Breast epithelium (tissue), 4 donors: Measurements from ENCODE around the gene PRR5L. TPM values are rescaled to one million over a fixed set of nuclear protein-coding genes. Genes with fewer than 3 reads are reported as not detected.

Experiments used
- DNase-seq, 2 donors: peaks; one replicate each; pipeline ENCODE4 v3.0.0-alpha.2; 2019; ENCODE audit warnings: low spot score in 2 of 2
- H3K27ac ChIP-seq, 2 donors: fragments of 200-600 bp; sonication (generic) in 1 of 2; one replicate each; pipeline ENCODE4 v1.5.1; 2016 to 2019; ENCODE audit warnings: mild to moderate bottlenecking in 1 of 2
- H3K27me3 ChIP-seq, 2 donors: fragments of 200-600 bp; sonication (generic) in 1 of 2; one replicate each; pipeline versions ENCODE4 v1.5.1 to v1.6.0; 2017 to 2019; ENCODE audit warnings: control low read depth in 1 of 2, mild to moderate bottlenecking in 1 of 2
- H3K36me3 ChIP-seq: fragments of 200-600 bp; one replicate; pipeline ENCODE4 v1.5.1; 2019
- H3K4me1 ChIP-seq, 2 donors: fragments of 200-600 bp; sonication (generic); one replicate each; pipeline ENCODE4 v1.5.1; 2016 to 2019; ENCODE audit warnings: control low read depth in 1 of 2
- H3K4me3 ChIP-seq, 3 donors: fragments of 200-600 bp; sonication (generic); 1 replicate in 2 of 3; 2 replicates in 1 of 3; pipeline ENCODE4 v1.5.1; 2016 to 2019; ENCODE audit warnings: mild to moderate bottlenecking in 3 of 3, moderate library complexity in 2 of 3
- H3K9me3 ChIP-seq, 2 donors: fragments of 200-600 bp; sonication (generic) in 1 of 2; one replicate each; pipeline ENCODE4 v1.5.1; 2016 to 2019; ENCODE audit warnings: control low read depth in 1 of 2
- POLR2A ChIP-seq: fragments of 450-650 bp; IDR thresholded peaks from one replicate; pipeline ENCODE4 v1.6.1; 2016; ENCODE audit warnings: antibody characterized with exemption, mild to moderate bottlenecking, moderate library complexity
- POLR2AphosphoS5 ChIP-seq, 3 donors: sonication (generic); formaldehyde crosslinking; IDR thresholded peaks; one replicate each; pipeline ENCODE4 v1.6.1; 2017; ENCODE audit warnings: antibody characterized with exemption in 3 of 3
- intact Hi-C: fragments of 100-400 bp; cut with DNase I; formaldehyde crosslinking; loops from one replicate; pipeline ENCODE4 v1.15.1; 2023; ENCODE audit warnings: low total_unique reads
- total RNA-seq, 3 donors: library from RNA; depleted of rRNA; stranded (reverse); fragments of >200 nt; gene quantifications; one replicate each; pipeline ENCODE4 v1.1.0, GENCODE V29; 2016
- TF ChIP-seq, protein P1 (sequence below), 3 donors: fragments of 450-650 bp; IDR thresholded peaks; one replicate each; pipeline ENCODE4 v1.5.1; 2016 to 2017; ENCODE audit warnings: antibody characterized with exemption in 3 of 3, mild to moderate bottlenecking in 3 of 3, moderate library complexity in 3 of 3

PRR5L gene
- total RNA-seq, 3 donors from 2014 or later: 5.6 to 16.1 (median 16.0) TPM

DNA sequence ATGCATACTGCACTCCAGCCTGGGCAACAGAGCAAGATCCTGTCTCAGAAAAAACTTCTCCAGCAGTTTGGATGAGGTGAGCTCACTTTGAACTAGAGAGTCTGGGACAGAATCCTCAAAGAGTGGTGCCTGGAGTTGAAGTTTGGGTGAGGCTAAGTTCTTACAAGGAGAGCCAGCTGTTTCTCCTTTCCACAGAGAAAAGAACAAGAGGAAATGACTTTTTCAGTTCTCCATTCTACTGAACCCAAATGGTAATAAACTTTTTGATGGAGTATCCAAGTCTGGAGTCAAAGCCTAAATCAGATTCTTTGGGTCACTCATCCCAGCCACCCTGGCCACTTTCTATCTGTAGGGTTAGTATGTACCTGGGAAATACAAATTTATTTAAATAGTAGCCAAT, 111.3 kb downstream of the PRR5L start:
- Histone ChIP-seq H3K27ac (no peak overlapping the region), H3K36me3 (no peaks in the 10 kb centered on the region), H3K4me3 (no peak overlapping the region), H3K27me3 (no peaks in the 10 kb centered on the region), H3K4me1 (no peaks in the 10 kb centered on the region), H3K9me3 (no peaks in the 10 kb centered on the region)
- DNase-seq: no peak
- intact Hi-C loops: no loop called here
- TF ChIP-seq POLR2AphosphoS5 (IDR thresholded peaks at IDR 0.05) (no peak), POLR2A (no peak)
- TF ChIP-seq, protein P1, sequence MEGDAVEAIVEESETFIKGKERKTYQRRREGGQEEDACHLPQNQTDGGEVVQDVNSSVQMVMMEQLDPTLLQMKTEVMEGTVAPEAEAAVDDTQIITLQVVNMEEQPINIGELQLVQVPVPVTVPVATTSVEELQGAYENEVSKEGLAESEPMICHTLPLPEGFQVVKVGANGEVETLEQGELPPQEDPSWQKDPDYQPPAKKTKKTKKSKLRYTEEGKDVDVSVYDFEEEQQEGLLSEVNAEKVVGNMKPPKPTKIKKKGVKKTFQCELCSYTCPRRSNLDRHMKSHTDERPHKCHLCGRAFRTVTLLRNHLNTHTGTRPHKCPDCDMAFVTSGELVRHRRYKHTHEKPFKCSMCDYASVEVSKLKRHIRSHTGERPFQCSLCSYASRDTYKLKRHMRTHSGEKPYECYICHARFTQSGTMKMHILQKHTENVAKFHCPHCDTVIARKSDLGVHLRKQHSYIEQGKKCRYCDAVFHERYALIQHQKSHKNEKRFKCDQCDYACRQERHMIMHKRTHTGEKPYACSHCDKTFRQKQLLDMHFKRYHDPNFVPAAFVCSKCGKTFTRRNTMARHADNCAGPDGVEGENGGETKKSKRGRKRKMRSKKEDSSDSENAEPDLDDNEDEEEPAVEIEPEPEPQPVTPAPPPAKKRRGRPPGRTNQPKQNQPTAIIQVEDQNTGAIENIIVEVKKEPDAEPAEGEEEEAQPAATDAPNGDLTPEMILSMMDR (IDR thresholded peaks at IDR 0.05): no peak

DNA sequence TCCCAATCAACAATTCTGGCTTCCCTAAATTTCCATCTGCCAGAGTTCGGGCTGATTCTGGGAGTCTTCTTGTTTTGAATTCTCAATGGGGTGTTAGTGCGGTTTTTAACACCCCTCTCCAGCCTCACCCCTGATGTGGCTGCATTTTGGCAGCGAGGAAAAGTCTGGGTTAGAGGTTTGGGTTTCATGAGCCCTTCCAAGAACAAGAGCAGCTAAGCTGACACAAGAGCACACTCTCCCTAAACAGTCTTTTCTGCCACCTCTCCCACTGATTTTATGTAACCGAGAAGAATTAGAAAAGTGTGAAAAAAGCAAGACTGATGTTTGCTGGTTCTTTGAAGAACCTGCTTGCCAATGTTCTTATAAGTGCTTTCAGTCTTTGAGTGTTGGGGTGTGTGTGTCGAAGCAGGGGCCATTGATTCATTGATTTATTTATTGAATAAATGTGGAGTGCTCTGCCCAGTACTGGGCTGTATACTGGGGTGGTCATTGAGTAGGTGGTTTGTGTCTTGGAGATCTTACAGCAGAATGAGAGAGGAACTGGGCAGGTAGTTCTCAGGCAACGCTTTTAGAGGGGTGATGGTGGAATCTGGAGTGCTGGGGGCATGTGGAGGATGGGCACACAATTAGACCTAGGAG, 112.5 kb downstream of the PRR5L start:
- Histone ChIP-seq H3K4me1 (no peaks in the 10 kb centered on the region), H3K27ac (no peak overlapping the region), H3K9me3 (no peaks in the 10 kb centered on the region), H3K36me3 (no peaks in the 10 kb centered on the region), H3K27me3 (no peaks in the 10 kb centered on the region), H3K4me3 (no peak overlapping the region)
- no peak for DNase-seq
- TF ChIP-seq, protein P1 (IDR thresholded peaks at IDR 0.05): no peak
- TF ChIP-seq POLR2AphosphoS5 (IDR thresholded peaks at IDR 0.05) (no peak), POLR2A (no peak)
- intact Hi-C loops: no loop called here

DNA sequence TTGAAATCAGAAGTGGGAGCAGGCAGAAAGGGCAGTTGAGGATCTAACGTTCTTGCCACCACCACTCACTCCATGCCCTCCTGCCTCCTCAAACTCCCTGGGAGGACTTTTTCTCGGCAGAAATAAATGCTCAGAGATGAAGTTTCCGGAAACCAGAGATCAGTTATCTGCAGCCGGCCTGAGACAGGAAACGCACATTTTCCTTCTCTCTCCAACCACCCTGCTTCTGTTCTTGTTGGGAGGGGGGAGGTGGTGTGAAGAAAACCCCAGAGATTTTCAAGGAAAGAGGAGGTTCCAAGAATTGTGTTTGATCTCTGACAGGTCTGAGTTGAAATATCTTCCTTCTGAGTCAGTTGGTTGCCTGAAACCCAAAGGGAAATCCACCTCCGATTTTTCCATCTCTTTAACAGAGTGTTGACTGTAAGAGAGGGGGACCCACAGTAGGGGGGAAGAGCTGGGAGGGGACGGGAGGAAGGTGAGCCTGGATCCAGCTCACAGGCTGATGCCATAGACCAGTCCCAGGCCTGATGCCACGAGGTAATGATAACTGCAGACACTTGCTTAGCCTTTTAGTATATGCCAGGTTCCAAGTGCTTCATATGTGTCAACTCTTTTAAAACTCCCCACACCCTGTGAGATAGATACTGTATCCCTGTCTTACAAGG, 113.2 kb downstream of the PRR5L start:
- Histone ChIP-seq H3K27me3 (no peaks in the 10 kb centered on the region), H3K4me3 (no peak overlapping the region), H3K36me3 (no peaks in the 10 kb centered on the region), H3K9me3 (no peaks in the 10 kb centered on the region), H3K27ac (peak overlapping the region in 1 of 2 donors; percentile 38), H3K4me1 (no peaks in the 10 kb centered on the region)
- TF ChIP-seq POLR2A: no peak
- TF ChIP-seq, protein P1 (IDR thresholded peaks at IDR 0.05): no peak
- no peak for TF ChIP-seq POLR2AphosphoS5 (IDR thresholded peaks at IDR 0.05)
- intact Hi-C loops: no loop called here
- DNase-seq: no peak

DNA sequence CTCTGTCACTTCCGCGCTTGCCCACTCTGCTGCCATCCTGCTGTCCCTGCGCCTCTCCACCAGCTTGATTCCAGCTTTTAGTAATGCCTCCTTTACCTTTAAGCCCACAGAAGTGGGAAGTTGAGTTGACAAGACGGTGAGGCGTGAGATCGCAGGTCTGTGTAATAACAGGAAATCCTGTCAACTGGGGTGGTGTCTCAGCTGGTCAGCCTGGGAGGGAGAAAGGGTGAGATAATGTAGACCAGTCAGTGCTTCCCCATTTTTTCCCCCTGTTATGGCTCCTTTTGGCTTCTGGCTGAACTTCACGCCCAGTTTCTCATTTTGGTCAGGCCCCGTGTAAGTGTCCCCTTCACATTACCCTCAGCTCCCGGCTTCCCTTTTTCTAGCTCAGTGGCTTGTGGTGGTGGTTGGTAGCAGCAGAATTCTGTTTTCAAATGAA, 115.1 kb downstream of the PRR5L start:
- no peak for DNase-seq
- no peaks in the 10 kb centered on the region for H3K4me1 ChIP-seq
- H3K9me3 ChIP-seq: no peaks in the 10 kb centered on the region
- H3K27me3 ChIP-seq: no peaks in the 10 kb centered on the region
- intact Hi-C loops: no loop called here
- H3K36me3 ChIP-seq: no peaks in the 10 kb centered on the region
- TF ChIP-seq, protein P1 (IDR thresholded peaks at IDR 0.05): no peak
- TF ChIP-seq POLR2AphosphoS5 (IDR thresholded peaks at IDR 0.05) (no peak), POLR2A (no peak)
- H3K27ac ChIP-seq: peak overlapping the region in 1 of 2 donors; percentile 61
- H3K4me3 ChIP-seq: no peak overlapping the region

DNA sequence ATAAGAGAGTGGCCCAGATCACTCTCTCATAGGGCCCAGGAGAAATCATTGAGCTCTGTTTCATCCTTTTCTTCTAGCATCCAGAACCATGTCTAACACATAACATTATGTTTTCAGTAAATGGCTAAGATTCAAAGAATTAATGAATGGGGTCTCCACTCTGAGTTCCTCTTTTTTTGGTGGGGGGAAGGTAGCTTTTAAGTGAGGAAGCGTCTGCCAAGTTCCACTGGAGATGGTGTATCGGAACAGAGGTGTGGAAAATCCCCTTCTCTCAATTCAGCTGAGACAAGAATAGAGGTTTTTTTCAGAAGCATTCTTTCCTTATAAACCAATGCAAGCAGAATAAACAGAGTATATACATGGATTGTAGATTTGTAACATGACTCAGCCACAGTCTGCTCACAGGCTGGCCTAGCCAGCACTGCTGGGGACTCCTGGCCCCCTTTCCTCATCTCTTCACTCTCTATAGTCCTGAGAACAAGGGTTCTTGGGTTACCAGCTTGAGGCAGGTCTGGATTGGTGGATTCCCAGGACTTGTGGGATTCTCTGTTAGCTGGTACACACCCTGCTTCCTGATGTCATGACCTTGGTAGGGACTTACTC, 116.8 kb downstream of the PRR5L start:
- intact Hi-C loops: no loop called here
- Histone ChIP-seq H3K36me3 (no peaks in the 10 kb centered on the region), H3K9me3 (no peaks in the 10 kb centered on the region), H3K4me3 (no peak overlapping the region), H3K4me1 (no peaks in the 10 kb centered on the region), H3K27me3 (no peaks in the 10 kb centered on the region), H3K27ac (no peak overlapping the region)
- DNase-seq: no peak
- no peak for TF ChIP-seq POLR2A
- TF ChIP-seq, protein P1 (IDR thresholded peaks at IDR 0.05): no peak
- no peak for TF ChIP-seq POLR2AphosphoS5 (IDR thresholded peaks at IDR 0.05)
